Motor neuron (in vitro differentiated cells): Measurements from ENCODE around the gene TAF9B. TPM values are rescaled to one million over a fixed set of nuclear protein-coding genes. Genes with fewer than 3 reads are reported as not detected.

Experiments
- total RNA-seq, 8 experiments: library from RNA; unstranded; fragments of 300-600 nt; gene quantifications; 2 replicates each; pipeline versions ENCODE4 v1.2.3 to v1.2.4, GENCODE V29; 2022

The TAF9B gene
- total RNA-seq, 8 experiments from 2014 or later: 14.5 to 48.7 (median 28.6) TPM

Other genes with a start within 250 kb of the TAF9B start
- 10 to 100 TPM in 7 of 8 experiments, 1 to 10 TPM in 1; 8.0 to 84.0 (median 23.2) TPM for gene MAGT1, start 244.2 kb downstream of the TAF9B start, total RNA-seq
- gene COX7B, start 240.2 kb downstream of the TAF9B start, total RNA-seq: 100 to 1,000 TPM; 369 to 724 (median 495) TPM
- gene ATP7A, start 229.0 kb downstream of the TAF9B start, total RNA-seq: 10 to 100 TPM in 1 of 8 experiments, 1 to 10 TPM in 7; 6.0 to 13.3 (median 8.1) TPM
- gene PGAM4, start 170.0 kb downstream of the TAF9B start, total RNA-seq: 1 to 10 TPM in 4 of 8 experiments, under 1 TPM in 2, not detected in 2; 0.43 to 1.8 (median 1.4) TPM
- gene PGK1, start 35.4 kb downstream of the TAF9B start, total RNA-seq: 100 to 1,000 TPM; 153 to 410 (median 343) TPM
- 1 to 10 TPM in 1 of 8 experiments, under 1 TPM in 5, not detected in 2; 0.14 to 2.0 (median 0.27) TPM for gene CYSLTR1, start 188.0 kb upstream of the TAF9B start, total RNA-seq